KMS-11 (cell line): ENCODE data around the gene PERM1.

ENCODE experiments used
- H2AFZ ChIP-seq: fragments of 200-600 bp; sonication (generic); 2 replicates; pipeline ENCODE4 v1.6.1; 2016; ENCODE audit warnings: antibody characterized with exemption, mixed run types, low read depth
- H3K27ac ChIP-seq: fragments of 200-600 bp; sonication (generic); 2 replicates; pipeline ENCODE4 v1.6.1; 2016; ENCODE audit warnings: mild to moderate bottlenecking, mixed run types
- H3K27me3 ChIP-seq: fragments of 200-600 bp; sonication (generic); 2 replicates; pipeline ENCODE4 v1.6.1; 2017; ENCODE audit warnings: mild to moderate bottlenecking, low read depth, mixed run types, moderate library complexity; ENCODE audit not compliant: insufficient read depth
- H3K36me3 ChIP-seq: fragments of 200-600 bp; sonication (generic); 2 replicates; pipeline ENCODE4 v1.6.1; 2017; ENCODE audit warnings: mild to moderate bottlenecking, mixed run types; ENCODE audit not compliant: insufficient read depth
- H3K4me1 ChIP-seq: fragments of 200-600 bp; sonication (generic); 2 replicates; pipeline ENCODE4 v1.6.1; 2016; ENCODE audit warnings: mild to moderate bottlenecking, low read depth, mixed run types; ENCODE audit not compliant: poor library complexity, severe bottlenecking
- H3K4me2 ChIP-seq: fragments of 200-600 bp; sonication (generic); 2 replicates; pipeline ENCODE4 v1.7.0; 2016; ENCODE audit warnings: mild to moderate bottlenecking, mixed run types
- H3K4me3 ChIP-seq: fragments of 200-600 bp; sonication (generic); IDR thresholded peaks from 2 replicates; pipeline ENCODE4 v1.6.1; 2017; ENCODE audit warnings: low read depth, low read length, mixed read lengths; ENCODE audit not compliant: insufficient read depth
- H3K79me2 ChIP-seq: fragments of 200-600 bp; sonication (generic); 2 replicates; pipeline ENCODE4 v1.6.1; 2016; ENCODE audit warnings: low read depth, mixed run types; ENCODE audit not compliant: insufficient read depth
- H3K9ac ChIP-seq: fragments of 200-600 bp; sonication (generic); 2 replicates; pipeline ENCODE4 v1.6.1; 2016; ENCODE audit warnings: mild to moderate bottlenecking, mixed run types
- H4K20me1 ChIP-seq: fragments of 200-600 bp; sonication (generic); 2 replicates; pipeline ENCODE4 v1.6.1; 2016; ENCODE audit warnings: mild to moderate bottlenecking, mixed run types; ENCODE audit not compliant: insufficient read depth
- TF ChIP-seq, protein P1 (sequence below): fragments of 200-600 bp; sonication (generic); conservative IDR thresholded peaks from 2 replicates; pipeline ENCODE4 v1.6.1; 2017; ENCODE audit warnings: low read depth, mild to moderate bottlenecking, antibody characterized with exemption, low read length, moderate library complexity, mixed read lengths

PERM1 gene

DNA sequence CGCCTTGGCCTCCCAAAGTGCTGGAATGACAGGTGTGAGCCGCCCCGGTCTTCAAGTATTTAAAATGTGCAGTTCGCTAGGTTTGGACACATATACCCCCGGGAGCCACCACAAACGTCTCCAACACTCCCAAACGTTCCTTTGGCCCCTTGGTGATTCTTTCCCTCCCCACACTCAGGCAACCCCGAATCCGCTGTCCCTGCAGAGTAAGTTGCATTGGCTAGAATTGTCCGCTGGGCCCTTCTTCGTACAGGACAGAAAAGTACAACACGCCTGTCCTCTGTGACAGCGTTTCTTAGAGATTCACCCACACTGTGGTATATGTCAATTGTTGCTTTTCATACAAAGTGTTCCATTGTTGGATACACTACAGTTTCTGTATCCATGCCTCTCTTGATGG, 3.2 kb upstream of the PERM1 start:
- no peak overlapping the region for H3K4me2 ChIP-seq

DNA sequence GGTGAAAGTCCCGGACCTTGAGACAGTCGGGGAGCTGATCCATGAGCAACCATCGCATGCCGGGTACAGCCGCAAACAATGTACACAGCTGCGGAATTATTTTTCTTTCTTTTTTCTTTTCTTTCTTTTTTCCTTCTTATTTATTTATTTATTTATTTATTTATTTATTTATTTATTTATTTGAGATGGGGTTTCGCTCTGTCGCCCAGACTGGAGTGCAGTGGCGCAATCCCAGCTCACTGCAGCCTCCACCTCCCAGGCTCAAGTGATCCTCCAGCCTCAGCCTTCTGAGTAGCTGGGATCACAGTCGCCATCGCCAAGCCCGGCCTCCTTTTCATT, 2.6 kb upstream of the PERM1 start:
- peaks cover 8% of the 10 kb centered on the region for H3K4me1 ChIP-seq
- H3K27me3 ChIP-seq: peaks cover 96% of the 10 kb centered on the region
- no peak overlapping the region for H3K4me2 ChIP-seq
- H3K4me3 ChIP-seq: no peak overlapping the region
- TF ChIP-seq, protein P1, sequence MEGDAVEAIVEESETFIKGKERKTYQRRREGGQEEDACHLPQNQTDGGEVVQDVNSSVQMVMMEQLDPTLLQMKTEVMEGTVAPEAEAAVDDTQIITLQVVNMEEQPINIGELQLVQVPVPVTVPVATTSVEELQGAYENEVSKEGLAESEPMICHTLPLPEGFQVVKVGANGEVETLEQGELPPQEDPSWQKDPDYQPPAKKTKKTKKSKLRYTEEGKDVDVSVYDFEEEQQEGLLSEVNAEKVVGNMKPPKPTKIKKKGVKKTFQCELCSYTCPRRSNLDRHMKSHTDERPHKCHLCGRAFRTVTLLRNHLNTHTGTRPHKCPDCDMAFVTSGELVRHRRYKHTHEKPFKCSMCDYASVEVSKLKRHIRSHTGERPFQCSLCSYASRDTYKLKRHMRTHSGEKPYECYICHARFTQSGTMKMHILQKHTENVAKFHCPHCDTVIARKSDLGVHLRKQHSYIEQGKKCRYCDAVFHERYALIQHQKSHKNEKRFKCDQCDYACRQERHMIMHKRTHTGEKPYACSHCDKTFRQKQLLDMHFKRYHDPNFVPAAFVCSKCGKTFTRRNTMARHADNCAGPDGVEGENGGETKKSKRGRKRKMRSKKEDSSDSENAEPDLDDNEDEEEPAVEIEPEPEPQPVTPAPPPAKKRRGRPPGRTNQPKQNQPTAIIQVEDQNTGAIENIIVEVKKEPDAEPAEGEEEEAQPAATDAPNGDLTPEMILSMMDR: peak; percentile 38
- H3K36me3 ChIP-seq: no peaks in the 10 kb centered on the region
- H3K9ac ChIP-seq: no peak overlapping the region
- no peaks in the 10 kb centered on the region for H4K20me1 ChIP-seq
- no peak overlapping the region for H3K27ac ChIP-seq
- no peak overlapping the region for H2AFZ ChIP-seq
- no peaks in the 10 kb centered on the region for H3K79me2 ChIP-seq

More for the DNA sequence above, 3.2 kb upstream of the PERM1 start:
- H3K9ac ChIP-seq: no peak overlapping the region
- no peaks in the 10 kb centered on the region for H3K36me3 ChIP-seq
- H3K27ac ChIP-seq: no peak overlapping the region
- H2AFZ ChIP-seq: no peak overlapping the region
- TF ChIP-seq, protein P1: no peak
- H3K4me1 ChIP-seq: peaks cover 8% of the 10 kb centered on the region
- H4K20me1 ChIP-seq: no peaks in the 10 kb centered on the region
- no peak overlapping the region for H3K4me3 ChIP-seq
- no peaks in the 10 kb centered on the region for H3K79me2 ChIP-seq
- peaks cover 96% of the 10 kb centered on the region for H3K27me3 ChIP-seq

DNA sequence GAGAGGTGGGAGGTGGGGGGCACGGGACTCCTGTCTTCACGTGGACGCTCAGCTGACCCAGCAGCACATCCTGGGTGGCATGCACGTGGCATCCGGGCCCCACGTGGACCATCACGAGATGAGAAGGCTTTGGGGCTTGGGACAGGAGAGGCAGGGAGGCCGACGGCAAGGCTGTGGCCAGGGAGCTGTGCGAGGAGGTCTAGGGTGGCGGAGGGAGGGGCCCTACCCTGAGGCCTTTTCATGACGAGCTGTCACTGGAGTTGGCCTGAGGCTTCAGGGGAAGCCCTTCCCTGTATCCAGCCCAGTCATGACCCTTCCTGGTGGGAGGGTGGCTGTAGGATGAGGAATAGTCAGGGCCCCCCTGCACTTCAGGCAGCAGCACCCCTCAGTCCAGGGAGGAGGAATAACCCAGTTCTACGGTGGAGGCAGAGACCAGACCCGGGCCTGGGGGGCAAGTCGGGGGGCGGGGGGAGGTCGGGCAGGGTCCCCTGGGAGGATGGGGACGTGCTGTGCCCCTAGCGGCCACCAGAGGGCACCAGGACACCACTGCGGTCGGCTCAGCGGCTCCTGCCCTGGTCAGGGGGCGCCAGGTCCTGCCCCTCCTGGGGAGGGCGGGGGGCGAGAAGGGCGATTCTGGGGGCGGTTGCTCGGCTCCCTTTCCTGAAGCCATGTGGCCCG, 2.0 kb upstream of the PERM1 start:
- no peak overlapping the region for H3K4me2 ChIP-seq
- no peak overlapping the region; the same call in 1 of the 2 replicates for H2AFZ ChIP-seq
- H3K27ac ChIP-seq: no peak overlapping the region
- H3K79me2 ChIP-seq: no peaks in the 10 kb centered on the region
- H3K36me3 ChIP-seq: no peaks in the 10 kb centered on the region
- H4K20me1 ChIP-seq: no peaks in the 10 kb centered on the region
- H3K9ac ChIP-seq: no peak overlapping the region
- no peak overlapping the region for H3K4me3 ChIP-seq
- TF ChIP-seq, protein P1: peak; percentile 79
- H3K27me3 ChIP-seq: peaks cover 96% of the 10 kb centered on the region
- H3K4me1 ChIP-seq: peaks cover 8% of the 10 kb centered on the region

DNA sequence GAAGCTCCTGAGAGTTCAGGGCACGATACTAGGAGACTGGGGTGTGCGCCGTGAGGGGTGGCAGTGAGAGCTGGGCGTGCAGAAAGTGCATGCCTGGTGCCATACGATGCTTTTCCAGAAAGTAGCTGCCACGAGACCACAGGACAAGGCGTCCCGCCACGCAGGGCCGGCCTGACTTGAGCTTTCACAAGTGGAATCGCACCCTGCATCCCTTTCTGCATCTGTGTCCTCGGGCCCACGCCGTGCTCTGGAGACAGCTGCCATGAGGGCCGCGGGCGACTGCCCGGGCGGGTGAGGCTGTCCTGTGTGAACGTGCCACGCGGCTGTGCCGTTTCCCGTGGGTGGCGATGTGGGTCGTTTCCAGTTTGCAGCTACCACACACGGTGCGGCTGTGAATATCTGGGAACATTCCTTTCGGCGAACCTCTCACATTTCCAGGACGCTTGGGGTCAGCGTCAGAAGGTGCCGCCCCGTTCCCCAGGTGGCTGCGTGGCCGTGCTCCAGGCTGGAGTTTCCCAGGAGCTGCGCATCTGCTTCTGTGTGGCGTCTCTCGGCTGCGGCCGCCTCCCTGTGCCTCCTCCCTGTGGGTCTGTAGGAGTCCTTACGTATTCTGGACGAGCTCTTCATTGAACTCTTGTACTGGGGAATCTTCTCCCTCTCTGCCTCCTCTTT, 1.0 kb upstream of the PERM1 start:
- H3K27me3 ChIP-seq: peaks cover 95% of the 10 kb centered on the region
- no peaks in the 10 kb centered on the region for H4K20me1 ChIP-seq
- H3K79me2 ChIP-seq: no peaks in the 10 kb centered on the region
- H3K27ac ChIP-seq: no peak overlapping the region
- TF ChIP-seq, protein P1: no peak
- H2AFZ ChIP-seq: no peak overlapping the region
- H3K4me1 ChIP-seq: peaks cover 8% of the 10 kb centered on the region
- H3K9ac ChIP-seq: no peak overlapping the region
- H3K4me3 ChIP-seq: no peak overlapping the region
- no peak overlapping the region for H3K4me2 ChIP-seq
- H3K36me3 ChIP-seq: no peaks in the 10 kb centered on the region
